H1 (cell line): ENCODE measurements around the gene RPS18. TPM values are rescaled to one million over a fixed set of nuclear protein-coding genes. Genes with fewer than 3 reads are reported as not detected.
"Not testable (repeated sequence)": the region's sequence is repeated elsewhere in the genome, so short reads cannot be mapped to it uniquely, and the experiment has no call there.

Experiments used
- CTCF ChIA-PET: fragments of 300-600 bp; sonication (Branson Sonifier 250); formaldehyde crosslinking; loops from one replicate; lab custom pipeline; 2021; ENCODE audit not compliant: partially characterized antibody; lab: Charles Lee
- POLR2A ChIA-PET: fragments of 300-600 bp; sonication (Branson Sonifier 250); formaldehyde crosslinking; loops from one replicate; lab custom pipeline; 2021; ENCODE audit warnings: inconsistent platforms; ENCODE audit not compliant: partially characterized antibody; lab: Charles Lee
- DNase-seq, 2 experiments: peaks; one replicate each; pipeline versions ENCODE4 v3.0.0 to v3.0.0-alpha.2; 2010 to 2022; ENCODE audit warnings: low spot score in 2 of 2, low read depth in 1 of 2, mixed read lengths in 1 of 2
- FAIRE-seq: peaks from 2 replicates; lab custom pipeline; 2011; peaks lifted over from hg19 to GRCh38; lab: Jason Lieb, UNC
- H2AFZ ChIP-seq: 2 replicates; pipeline ENCODE4 v1.8.1; 2012; ENCODE audit warnings: low read length, inconsistent platforms
- H2AK5ac ChIP-seq: 2 replicates; pipeline ENCODE4 v1.6.1; 2013; ENCODE audit warnings: low read depth, low read length
- H2BK120ac ChIP-seq: replicated peaks from 2 replicates; pipeline ENCODE3; 2013; ENCODE audit warnings: low read depth, low read length, inconsistent platforms
- H2BK12ac ChIP-seq: 2 replicates; pipeline ENCODE4 v1.6.1; 2013; ENCODE audit warnings: low read depth, low read length
- H2BK15ac ChIP-seq: 2 replicates; pipeline ENCODE4 v1.6.1; 2013; ENCODE audit warnings: low read length
- H2BK20ac ChIP-seq: 2 replicates; pipeline ENCODE4 v1.6.1; 2013; ENCODE audit warnings: low read length
- H2BK5ac ChIP-seq: 2 replicates; pipeline ENCODE4 v1.6.1; 2013; ENCODE audit warnings: low read depth, low read length
- H3K14ac ChIP-seq: 2 replicates; pipeline ENCODE4 v1.6.1; 2013; ENCODE audit warnings: inconsistent platforms; ENCODE audit not compliant: insufficient read length
- H3K18ac ChIP-seq: 2 replicates; pipeline ENCODE4 v1.6.1; 2013; ENCODE audit warnings: low read length; ENCODE audit errors: extremely low read depth
- H3K23ac ChIP-seq: 2 replicates; pipeline ENCODE4 v1.6.1; 2013; ENCODE audit warnings: inconsistent platforms; ENCODE audit not compliant: insufficient read length
- H3K23me2 ChIP-seq: 2 replicates; pipeline ENCODE4 v1.6.1; 2013; ENCODE audit warnings: low read depth, low read length
- H3K27ac ChIP-seq: 2 replicates; pipeline ENCODE4 v1.6.1; 2011; ENCODE audit warnings: low read depth, low read length, inconsistent platforms
- H3K27me3 ChIP-seq, 4 experiments: replicated peaks in 1 of 4; 1 replicate in 1 of 4; 2 replicates in 3 of 4; pipeline versions ENCODE4 v1.6.1 to v1.8.1; 2011 to 2013; ENCODE audit warnings: low read length in 3 of 4, mild to moderate bottlenecking in 3 of 4, inconsistent platforms in 2 of 4, mixed read lengths in 2 of 4, moderate library complexity in 1 of 4; ENCODE audit not compliant: control insufficient read depth in 3 of 4, insufficient read depth in 3 of 4; ENCODE audit errors: extremely low read depth in 1 of 4
- H3K36me3 ChIP-seq, 4 experiments: 2 replicates each; pipeline versions ENCODE4 v1.6.1 to v1.8.1; 2011 to 2013; ENCODE audit warnings: mild to moderate bottlenecking in 4 of 4, low read length in 3 of 4, moderate library complexity in 2 of 4, control low read depth in 1 of 4, inconsistent platforms in 1 of 4; ENCODE audit not compliant: insufficient read depth in 4 of 4, control insufficient read depth in 2 of 4
- H3K4ac ChIP-seq: replicated peaks from 2 replicates; pipeline ENCODE3; 2013; ENCODE audit warnings: low read length, low read depth, mixed read lengths, inconsistent platforms; ENCODE audit not compliant: insufficient read length
- H3K4me1 ChIP-seq, 4 experiments: replicated peaks in 1 of 4; 1 replicate in 1 of 4; 2 replicates in 3 of 4; pipeline versions ENCODE4 v1.6.1 to v1.8.1; 2011 to 2013; ENCODE audit warnings: low read length in 3 of 4, inconsistent platforms in 2 of 4, mixed read lengths in 1 of 4; ENCODE audit not compliant: insufficient read depth in 4 of 4, control insufficient read depth in 3 of 4
- H3K4me2 ChIP-seq, 2 experiments: 2 replicates each; pipeline versions ENCODE4 v1.6.1 to v1.8.1; 2011 to 2013; ENCODE audit warnings: low read depth in 2 of 2, low read length in 2 of 2, control low read depth in 1 of 2, inconsistent platforms in 1 of 2, mild to moderate bottlenecking in 1 of 2; ENCODE audit not compliant: insufficient read depth in 1 of 2
- H3K4me3 ChIP-seq, 4 experiments: fragments of 200-600, 300-600 bp in 1 of 4; sonication (generic), shearing (Covaris generic), sonication (Bioruptor Twin) in 1 of 4; 2 replicates each; pipeline versions ENCODE4 v1.5.1 to v1.8.1; 2011 to 2016; ENCODE audit warnings: low read length in 4 of 4, low read depth in 3 of 4, control low read depth in 2 of 4, inconsistent platforms in 2 of 4, mild to moderate bottlenecking in 2 of 4, mixed read lengths in 1 of 4, moderate library complexity in 1 of 4; ENCODE audit not compliant: insufficient read depth in 2 of 4; ENCODE audit errors: extremely low read depth in 1 of 4
- H3K56ac ChIP-seq: replicated peaks from 2 replicates; pipeline ENCODE3; 2013; ENCODE audit warnings: low read depth, mild to moderate bottlenecking, mixed read lengths, low read length, inconsistent platforms; ENCODE audit not compliant: insufficient read length
- H3K79me1 ChIP-seq: 2 replicates; pipeline ENCODE4 v1.6.1; 2013; ENCODE audit warnings: low read depth, low read length, control low read depth
- H3K79me2 ChIP-seq, 2 experiments: 2 replicates each; pipeline versions ENCODE4 v1.6.1 to v1.8.1; 2012 to 2013; ENCODE audit warnings: low read length in 2 of 2, mild to moderate bottlenecking in 2 of 2, inconsistent platforms in 1 of 2; ENCODE audit not compliant: insufficient read depth in 2 of 2, control insufficient read depth in 1 of 2
- H3K9ac ChIP-seq, 4 experiments: replicated peaks in 1 of 4; 1 replicate in 1 of 4; 2 replicates in 3 of 4; pipeline versions ENCODE4 v1.6.1 to v1.8.1; 2011 to 2013; ENCODE audit warnings: low read depth in 3 of 4, low read length in 3 of 4, control low read depth in 2 of 4, mild to moderate bottlenecking in 2 of 4, moderate library complexity in 2 of 4, inconsistent platforms in 1 of 4; ENCODE audit errors: extremely low read depth in 1 of 4
- H3K9me3 ChIP-seq, 2 experiments: 2 replicates each; pipeline versions ENCODE4 v1.6.1 to v1.8.1; 2012 to 2013; ENCODE audit warnings: mild to moderate bottlenecking in 2 of 2, moderate library complexity in 2 of 2, control low read depth in 1 of 2, inconsistent platforms in 1 of 2, low read depth in 1 of 2, low read length in 1 of 2, mixed read lengths in 1 of 2; ENCODE audit not compliant: insufficient read depth in 2 of 2
- H4K20me1 ChIP-seq, 2 experiments: replicated peaks in 1 of 2; 2 replicates each; pipeline versions ENCODE3 to v1.8.1; 2011 to 2013; ENCODE audit warnings: inconsistent platforms in 2 of 2, low read length in 2 of 2, mild to moderate bottlenecking in 1 of 2; ENCODE audit not compliant: insufficient read depth in 2 of 2, control insufficient read depth in 1 of 2
- H4K5ac ChIP-seq: 2 replicates; pipeline ENCODE4 v1.6.1; 2013; ENCODE audit warnings: low read length, low read depth, mixed read lengths, inconsistent platforms; ENCODE audit not compliant: insufficient read length
- H4K8ac ChIP-seq: 2 replicates; pipeline ENCODE4 v1.8.0; 2013; ENCODE audit warnings: mild to moderate bottlenecking, moderate library complexity, low read length, inconsistent platforms; ENCODE audit not compliant: insufficient read depth; ENCODE audit errors: extremely low read depth
- H4K91ac ChIP-seq: replicated peaks from 2 replicates; pipeline ENCODE3; 2013; ENCODE audit warnings: low read length, mixed read lengths, inconsistent platforms; ENCODE audit not compliant: insufficient read length
- WGBS, 2 experiments: shearing (Covaris generic) in 1 of 2; methylation state at CpG; one replicate each; pipeline versions ENCODE4 v1.1.6 to v1.1.7; 2013 to 2015; ENCODE audit warnings: low lambda C conversion rate in 2 of 2, mixed read lengths in 2 of 2, inconsistent platforms in 1 of 2, low coverage in 1 of 2, missing lambda C conversion rate in 1 of 2; ENCODE audit not compliant: insufficient replicate concordance in 2 of 2, insufficient coverage in 1 of 2, insufficient read length in 1 of 2; ENCODE audit errors: extremely low coverage in 1 of 2, missing lambda C conversion rate in 1 of 2; 5-methylcytosine and 5-hydroxymethylcytosine counted together
- polyA plus RNA-seq, 7 experiments: library from polyadenylated mRNA; depleted of rRNA in 3 of 7; stranded (reverse) in 5 of 7; unstranded in 2 of 7; fragments of >200 nt in 5 of 7; fragments of 200-250 nt in 2 of 7; gene quantifications; 1 replicate in 5 of 7; 2 replicates in 1 of 7; 4 replicates in 1 of 7; pipeline versions ENCODE4 v1.2.1 to v1.2.3, GENCODE V29; 2011 to 2013; ENCODE audit warnings: missing spikeins in 2 of 7, mixed read lengths in 2 of 7
- total RNA-seq: library from RNA; stranded (reverse); fragmentation: NEBNext Ultra II Directional; extraction: Animal tissue kit (Norgen Biotek cat#: 25700); gene quantifications from 2 replicates; pipeline ENCODE4 v1.2.1, GENCODE V29; 2021

Gene RPS18
- total and polyA plus RNA-seq, 2 of the 8 experiments (the other 6 are each of a cell fraction or from before 2014, with no cell fraction given): 2,796 to 7,099 TPM

GRCh38 chr6:33226503-33227120 lies 45.3 kb upstream of the RPS18 start:
- not testable (repeated sequence) for H3K79me1 ChIP-seq, H2BK15ac ChIP-seq, H2BK12ac ChIP-seq, H3K9ac ChIP-seq, H3K27me3 ChIP-seq, FAIRE-seq, H3K9me3 ChIP-seq, H3K36me3 ChIP-seq, H2BK5ac ChIP-seq, DNase-seq, H3K18ac ChIP-seq, H3K79me2 ChIP-seq, H4K8ac ChIP-seq, H2BK120ac ChIP-seq, H3K14ac ChIP-seq, H4K91ac ChIP-seq, H2AFZ ChIP-seq, H3K4ac ChIP-seq, H3K23me2 ChIP-seq, H3K23ac ChIP-seq, H3K56ac ChIP-seq, H4K20me1 ChIP-seq, H2AK5ac ChIP-seq, H2BK20ac ChIP-seq, H3K27ac ChIP-seq, H4K5ac ChIP-seq
- ChIA-PET CTCF (interaction anchor here (0.6 to 1.8 kb wide), 8 partner anchors 9 to 236 kb away, joined by 3 to 7 read pairs (median 4); no protein-coding TSS in a partner anchor), POLR2A (interaction anchor here (3.2 kb wide), 1 partner anchor 45 kb away, joined by 10 read pairs; the partner anchor contains the start of genes RPS18 and VPS52)
- Histone ChIP-seq H3K4me2 (peak overlapping the region; percentile 1 to 55; a peak in 3 of 4 replicates), H3K4me3 (peak overlapping the region in 1 of 4 experiments; percentile 38; a peak in 3 of 8 replicates), H3K4me1 (peaks cover 0 to 11% (median 2%) of the 10 kb centered on the region in 4 experiments; a peak in 2 of 7 replicates)
- WGBS, 2 experiments: 17% methylated on average over 11 of the region's 14 CpGs; no CpG with 5 or more reads in 1 of the 2 experiments
